GM12878 (cell line): ENCODE data around the gene CDC6. TPM values are rescaled to one million over a fixed set of nuclear protein-coding genes. Genes with fewer than 3 reads are reported as not detected.

Experiments used
- ATAC-seq: fragments of 200-7000 bp; cut with Tn5 transposase; 3 replicates; pipeline ENCODE4 v1.9.1; 2020; ENCODE audit warnings: mild to moderate bottlenecking, moderate library complexity
- BruUV-seq: library from RNA; stranded (reverse); fragments of 400-500 nt; replicated peaks from 2 replicates; lab custom pipeline; 2021; lab: Mats Ljungman, UMichigan
- CTCF ChIA-PET: fragments of 300-600 bp; sonication (Branson Sonifier 250); formaldehyde crosslinking; extraction: SDS; loops from one replicate; lab custom pipeline; 2021; ENCODE audit warnings: inconsistent platforms; lab: Yijun Ruan, JAX
- POLR2A ChIA-PET: fragments of 350-600 bp; formaldehyde crosslinking; extraction: SDS; loops from one replicate; lab custom pipeline; 2021; ENCODE audit warnings: inconsistent platforms; lab: Charles Lee
- RAD21 ChIA-PET: fragments of 300-600 bp; sonication (Branson Sonifier 250); formaldehyde crosslinking; loops from one replicate; lab custom pipeline; 2023; ENCODE audit warnings: antibody characterized with exemption; ENCODE audit not compliant: unreplicated experiment; lab: Charles Lee
- SMC1A ChIA-PET: fragments of 300-600 bp; sonication (Branson Sonifier 250); formaldehyde crosslinking; loops from one replicate; lab custom pipeline; 2023; ENCODE audit not compliant: unreplicated experiment, uncharacterized antibody; lab: Charles Lee
- DNase-seq: peaks from one replicate; pipeline ENCODE4 v3.0.0-alpha.2; 2011; ENCODE audit warnings: low read depth, low spot score
- FAIRE-seq: peaks from 3 replicates; lab custom pipeline; 2011; peaks lifted over from hg19 to GRCh38; lab: Jason Lieb, UNC
- H2AFZ ChIP-seq: 2 replicates; pipeline ENCODE4 v1.6.0; 2011; ENCODE audit warnings: low read depth, low read length, control low read depth; ENCODE audit not compliant: control insufficient read depth
- H3K27ac ChIP-seq: 2 replicates; pipeline ENCODE4 v1.5.1; 2011; ENCODE audit warnings: control low read depth; ENCODE audit not compliant: control insufficient read depth, insufficient read depth
- H3K27me3 ChIP-seq, 2 experiments: replicated peaks in 1 of 2; 2 replicates each; pipeline versions ENCODE4 v1.6.0 to v1.6.1; 2011; ENCODE audit warnings: low read length in 1 of 2; ENCODE audit not compliant: control insufficient read depth in 2 of 2, insufficient read depth in 2 of 2
- H3K36me3 ChIP-seq, 2 experiments: 2 replicates each; pipeline ENCODE4 v1.5.1; 2011; ENCODE audit warnings: low read length in 1 of 2; ENCODE audit not compliant: control insufficient read depth in 2 of 2, insufficient read depth in 2 of 2
- H3K4me1 ChIP-seq: 2 replicates; pipeline ENCODE4 v1.6.1; 2011; ENCODE audit warnings: mild to moderate bottlenecking, low read length, moderate library complexity, mixed read lengths; ENCODE audit not compliant: control insufficient read depth, insufficient read depth
- H3K4me2 ChIP-seq: 2 replicates; pipeline ENCODE4 v1.6.0; 2011; ENCODE audit warnings: control low read depth; ENCODE audit not compliant: control insufficient read depth, insufficient read depth
- H3K4me3 ChIP-seq: fragments of 200-600 bp; sonication (generic); 2 replicates; pipeline ENCODE4 v1.5.1; 2016
- H3K79me2 ChIP-seq: 2 replicates; pipeline ENCODE4 v1.6.0; 2011; ENCODE audit warnings: low read length; ENCODE audit not compliant: control insufficient read depth, insufficient read depth
- H3K9ac ChIP-seq: 2 replicates; pipeline ENCODE4 v1.8.0; 2011; ENCODE audit warnings: low read length, control low read depth, mixed read lengths; ENCODE audit not compliant: control insufficient read depth, insufficient read depth
- H3K9me3 ChIP-seq: replicated peaks from 3 replicates; pipeline ENCODE4 v1.5.1; 2011; ENCODE audit warnings: mild to moderate bottlenecking, low read length; ENCODE audit not compliant: control insufficient read depth, insufficient read depth
- H4K20me1 ChIP-seq: 2 replicates; pipeline ENCODE4 v1.6.0; 2011; ENCODE audit not compliant: control insufficient read depth, insufficient read depth
- CBX3 ChIP-seq: fragments of 200-600 bp; sonication (generic); IDR thresholded peaks from 2 replicates; pipeline ENCODE4 v1.6.1; 2016; ENCODE audit warnings: low read depth, borderline replicate concordance
- HDAC6 ChIP-seq: fragments of 200-600 bp; sonication (generic); IDR thresholded peaks from one replicate; pipeline ENCODE4 v1.8.0; 2017; ENCODE audit warnings: antibody characterized with exemption; ENCODE audit not compliant: unreplicated experiment
- KLF5 ChIP-seq: fragments of 450-650 bp; IDR thresholded peaks from 2 replicates; pipeline ENCODE4 v1.6.1; 2014; ENCODE audit warnings: mild to moderate bottlenecking; ENCODE audit not compliant: partially characterized antibody
- NBN ChIP-seq: fragments of 450-650 bp; IDR thresholded peaks from 2 replicates; pipeline ENCODE4 v1.6.1; 2016
- NR2F1 ChIP-seq: fragments of 450-650 bp; conservative IDR thresholded peaks from 2 replicates; pipeline ENCODE4 v1.6.1; 2017; ENCODE audit warnings: mild to moderate bottlenecking
- RBBP5 ChIP-seq: fragments of 200-600 bp; sonication (generic); conservative IDR thresholded peaks from 2 replicates; pipeline ENCODE4 v1.6.1; 2016
- RUNX3 ChIP-seq: IDR thresholded peaks from 2 replicates; pipeline ENCODE4 v1.6.1; 2012; ENCODE audit warnings: low read length, inconsistent platforms
- SMAD1 ChIP-seq: fragments of 450-650 bp; IDR thresholded peaks from 2 replicates; pipeline ENCODE4 v1.6.1; 2018; ENCODE audit warnings: mild to moderate bottlenecking, low read depth; ENCODE audit not compliant: partially characterized antibody
- SMARCA5 ChIP-seq: fragments of 450-650 bp; IDR thresholded peaks from 2 replicates; pipeline ENCODE4 v1.6.1; 2017; ENCODE audit warnings: mild to moderate bottlenecking
- SRF ChIP-seq, 2 experiments: IDR thresholded peaks; 2 replicates each; pipeline ENCODE4 v1.6.1; 2011; ENCODE audit warnings: low read depth in 2 of 2, low read length in 2 of 2, mild to moderate bottlenecking in 1 of 2, moderate library complexity in 1 of 2
- STAT3 ChIP-seq: IDR thresholded peaks from 2 replicates; pipeline ENCODE4 v1.6.1; 2011; ENCODE audit warnings: low read depth, low read length, improper control_type of control experiment
- YY1 ChIP-seq: IDR thresholded peaks from 2 replicates; pipeline ENCODE4 v1.6.1; 2011; ENCODE audit warnings: low read depth, mild to moderate bottlenecking, low read length
- WGBS: methylation state at CpG from one replicate; pipeline ENCODE4 v1.1.6; 2016; ENCODE audit warnings: low lambda C conversion rate; ENCODE audit not compliant: insufficient replicate concordance, insufficient coverage; ENCODE audit errors: missing lambda C conversion rate; 5-methylcytosine and 5-hydroxymethylcytosine counted together
- in situ Hi-C: fragments of 300-500 bp; cut with MboI; formaldehyde crosslinking; loops from 9 replicates; pipeline ENCODE4 v1.14.3; 2018; ENCODE audit warnings: mixed read lengths
- intact Hi-C: fragments of 100-400 bp; cut with micrococcal nuclease; formaldehyde crosslinking; loops from one replicate; pipeline ENCODE4 v1.14.2; 2022; ENCODE audit not compliant: unreplicated experiment
- polyA plus RNA-seq, 11 experiments: library from polyadenylated mRNA; depleted of rRNA in 4 of 11; unstranded in 6 of 11; stranded (reverse) in 5 of 11; fragments of >200 nt; fragmentation: Nextera tagmentation in 4 of 11; fragmentation: Illumina TruSeq in 1 of 11; extraction: Ambion mirVana in 4 of 11; extraction: Trizol in 1 of 11; gene quantifications; 1 replicate in 1 of 11; 2 replicates in 10 of 11; pipeline versions ENCODE4 v1.2.1 to v1.2.3, GENCODE V29; 2011 to 2016; ENCODE audit warnings: inconsistent platforms in 2 of 11, missing spikeins in 2 of 11, low read depth in 1 of 11
- total RNA-seq, 4 experiments: library from RNA; depleted of rRNA in 3 of 4; stranded (reverse); fragments of >200 nt in 3 of 4; fragmentation: Illumina TruSeq in 1 of 4; extraction: Trizol in 1 of 4; gene quantifications; 2 replicates each; pipeline versions ENCODE4 v1.2.1 to v1.2.3, GENCODE V29; 2013 to 2021
- TF ChIP-seq, protein P1 (sequence below): fragments of 450-650 bp; IDR thresholded peaks from 2 replicates; pipeline ENCODE4 v1.6.1; 2017; ENCODE audit warnings: mild to moderate bottlenecking, moderate library complexity
- TF ChIP-seq, protein P2 (sequence below): fragments of 450-650 bp; IDR thresholded peaks from 2 replicates; pipeline ENCODE4 v1.6.1; 2018; ENCODE audit warnings: borderline replicate concordance, mild to moderate bottlenecking; ENCODE audit not compliant: partially characterized antibody
- TF ChIP-seq, protein P3 (sequence below): fragments of 450-650 bp; IDR thresholded peaks from 2 replicates; pipeline ENCODE4 v1.6.1; 2017; ENCODE audit warnings: mild to moderate bottlenecking, low read depth, inconsistent platforms; ENCODE audit not compliant: poor library complexity, severe bottlenecking

CDC6 gene
- total and polyA plus RNA-seq, 10 of the 15 experiments (the other 5 are each of a cell fraction or from before 2014, with no cell fraction given): 13.3 to 60.9 (median 47.6) TPM

DNA sequence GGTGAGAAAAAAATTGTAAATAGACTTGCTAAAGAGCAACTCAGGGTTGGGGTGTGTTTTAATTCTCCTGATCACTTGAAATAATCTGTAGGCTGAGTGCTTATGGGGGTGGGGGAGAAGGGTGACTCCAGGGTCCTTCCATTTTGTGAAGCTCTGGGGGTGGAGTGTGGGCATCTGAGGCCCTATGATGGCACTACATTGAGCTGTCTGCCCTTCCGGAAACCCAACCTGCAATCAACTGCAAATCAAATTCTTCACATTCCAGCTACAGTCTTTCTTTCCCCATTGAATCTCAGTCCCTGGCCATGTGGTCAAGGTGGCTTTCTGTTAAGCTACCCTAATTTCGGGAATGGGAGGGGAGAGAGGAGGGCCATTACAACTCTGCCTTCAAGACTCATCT, 6.0 kb upstream of the CDC6 start (continued):
- TF ChIP-seq CBX3 (no peak), SRF (IDR thresholded peaks at IDR 0.05; ENCODE audit: low read depth in 2 of 2, low read length in 2 of 2) (no peak), SMARCA5 (no peak)

DNA sequence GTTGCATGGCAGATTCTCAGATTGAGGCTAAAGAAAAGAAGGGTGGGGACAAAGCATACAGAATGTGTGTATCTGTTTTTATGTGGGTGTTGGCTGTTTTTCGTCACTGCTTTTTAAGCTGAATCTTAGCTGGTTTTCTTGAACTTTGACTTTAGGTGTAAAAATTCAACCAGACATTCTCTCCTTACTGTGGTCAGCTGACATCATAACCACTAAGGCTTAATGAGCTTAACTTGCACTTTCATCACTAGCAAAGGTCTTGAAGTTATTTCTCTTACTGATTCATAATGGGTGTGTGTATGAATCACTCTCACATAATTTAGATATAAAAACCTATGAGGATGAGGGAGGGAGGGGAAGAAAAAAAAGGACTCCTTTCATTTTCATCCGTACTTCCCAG, 4.0 kb upstream of the CDC6 start:
- Histone ChIP-seq H3K27me3 (no peaks in the 10 kb centered on the region), H3K27ac (no peak overlapping the region), H3K4me1 (no peaks in the 10 kb centered on the region), H3K4me2 (no peak overlapping the region), H4K20me1 (no peaks in the 10 kb centered on the region), H3K9ac (no peak overlapping the region), H3K79me2 (peaks cover 7% of the 10 kb centered on the region), H3K36me3 (peaks cover 8 to 17% of the 10 kb centered on the region in 2 experiments), H2AFZ (no peak overlapping the region), H3K4me3 (no peak overlapping the region), H3K9me3 (no peaks in the 10 kb centered on the region)
- in situ Hi-C loops (loop anchor here (25.0 kb wide), 1 partner anchor 271 kb away; the partner anchor contains the start of gene CSF3), intact Hi-C loops (loop anchor here (5.0 kb wide), 1 partner anchor 41 kb away; no protein-coding TSS in a partner anchor)
- 50% methylated on average over 2 of the region's 2 CpGs for WGBS
- ChIA-PET SMC1A (interaction anchor here (0.8 to 1.7 kb wide), 14 partner anchors 13 to 229 kb away, joined by 3 to 9 read pairs (median 3); partner anchors contain the start of genes MED24 and WIPF2), RAD21 (interaction anchor here (0.8 to 2.2 kb wide), 7 partner anchors 21 to 170 kb away, joined by 3 to 10 read pairs (median 3); partner anchors contain the start of gene WIPF2), CTCF (interaction anchor here (0.6 to 2.9 kb wide), 7 partner anchors 8 to 230 kb away, joined by 3 to 13 read pairs (median 5); partner anchors contain the start of gene MED24), POLR2A (interaction anchor here (0.6 to 1.3 kb wide), 4 partner anchors 41 to 115 kb away, joined by 3 to 6 read pairs (median 4); no protein-coding TSS in a partner anchor)
- no TSS peak for BruUV-seq
- peak; percentile 29 for ATAC-seq
- no peak for DNase-seq
- peak; percentile 38 for FAIRE-seq
- TF ChIP-seq NR2F1 (peak; percentile 95), RBBP5 (no peak), SMAD1 (no peak), NBN (no peak), RUNX3 (peak; percentile 76; the same call in 1 of the 2 replicates), STAT3 (no peak), YY1 (no peak), KLF5 (no peak), HDAC6 (no peak)
- TF ChIP-seq, protein P1, sequence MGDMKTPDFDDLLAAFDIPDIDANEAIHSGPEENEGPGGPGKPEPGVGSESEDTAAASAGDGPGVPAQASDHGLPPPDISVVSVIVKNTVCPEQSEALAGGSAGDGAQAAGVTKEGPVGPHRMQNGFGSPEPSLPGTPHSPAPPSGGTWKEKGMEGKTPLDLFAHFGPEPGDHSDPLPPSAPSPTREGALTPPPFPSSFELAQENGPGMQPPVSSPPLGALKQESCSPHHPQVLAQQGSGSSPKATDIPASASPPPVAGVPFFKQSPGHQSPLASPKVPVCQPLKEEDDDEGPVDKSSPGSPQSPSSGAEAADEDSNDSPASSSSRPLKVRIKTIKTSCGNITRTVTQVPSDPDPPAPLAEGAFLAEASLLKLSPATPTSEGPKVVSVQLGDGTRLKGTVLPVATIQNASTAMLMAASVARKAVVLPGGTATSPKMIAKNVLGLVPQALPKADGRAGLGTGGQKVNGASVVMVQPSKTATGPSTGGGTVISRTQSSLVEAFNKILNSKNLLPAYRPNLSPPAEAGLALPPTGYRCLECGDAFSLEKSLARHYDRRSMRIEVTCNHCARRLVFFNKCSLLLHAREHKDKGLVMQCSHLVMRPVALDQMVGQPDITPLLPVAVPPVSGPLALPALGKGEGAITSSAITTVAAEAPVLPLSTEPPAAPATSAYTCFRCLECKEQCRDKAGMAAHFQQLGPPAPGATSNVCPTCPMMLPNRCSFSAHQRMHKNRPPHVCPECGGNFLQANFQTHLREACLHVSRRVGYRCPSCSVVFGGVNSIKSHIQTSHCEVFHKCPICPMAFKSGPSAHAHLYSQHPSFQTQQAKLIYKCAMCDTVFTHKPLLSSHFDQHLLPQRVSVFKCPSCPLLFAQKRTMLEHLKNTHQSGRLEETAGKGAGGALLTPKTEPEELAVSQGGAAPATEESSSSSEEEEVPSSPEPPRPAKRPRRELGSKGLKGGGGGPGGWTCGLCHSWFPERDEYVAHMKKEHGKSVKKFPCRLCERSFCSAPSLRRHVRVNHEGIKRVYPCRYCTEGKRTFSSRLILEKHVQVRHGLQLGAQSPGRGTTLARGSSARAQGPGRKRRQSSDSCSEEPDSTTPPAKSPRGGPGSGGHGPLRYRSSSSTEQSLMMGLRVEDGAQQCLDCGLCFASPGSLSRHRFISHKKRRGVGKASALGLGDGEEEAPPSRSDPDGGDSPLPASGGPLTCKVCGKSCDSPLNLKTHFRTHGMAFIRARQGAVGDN: peak; percentile 66; the same call in 1 of the 2 replicates
- TF ChIP-seq, protein P2, sequence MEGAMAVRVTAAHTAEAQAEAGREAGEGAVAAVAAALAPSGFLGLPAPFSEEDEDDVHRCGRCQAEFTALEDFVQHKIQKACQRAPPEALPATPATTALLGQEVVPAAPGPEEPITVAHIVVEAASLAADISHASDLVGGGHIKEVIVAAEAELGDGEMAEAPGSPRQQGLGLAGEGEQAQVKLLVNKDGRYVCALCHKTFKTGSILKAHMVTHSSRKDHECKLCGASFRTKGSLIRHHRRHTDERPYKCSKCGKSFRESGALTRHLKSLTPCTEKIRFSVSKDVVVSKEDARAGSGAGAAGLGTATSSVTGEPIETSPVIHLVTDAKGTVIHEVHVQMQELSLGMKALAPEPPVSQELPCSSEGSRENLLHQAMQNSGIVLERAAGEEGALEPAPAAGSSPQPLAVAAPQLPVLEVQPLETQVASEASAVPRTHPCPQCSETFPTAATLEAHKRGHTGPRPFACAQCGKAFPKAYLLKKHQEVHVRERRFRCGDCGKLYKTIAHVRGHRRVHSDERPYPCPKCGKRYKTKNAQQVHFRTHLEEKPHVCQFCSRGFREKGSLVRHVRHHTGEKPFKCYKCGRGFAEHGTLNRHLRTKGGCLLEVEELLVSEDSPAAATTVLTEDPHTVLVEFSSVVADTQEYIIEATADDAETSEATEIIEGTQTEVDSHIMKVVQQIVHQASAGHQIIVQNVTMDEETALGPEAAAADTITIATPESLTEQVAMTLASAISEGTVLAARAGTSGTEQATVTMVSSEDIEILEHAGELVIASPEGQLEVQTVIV: no peak
- TF ChIP-seq, protein P3, sequence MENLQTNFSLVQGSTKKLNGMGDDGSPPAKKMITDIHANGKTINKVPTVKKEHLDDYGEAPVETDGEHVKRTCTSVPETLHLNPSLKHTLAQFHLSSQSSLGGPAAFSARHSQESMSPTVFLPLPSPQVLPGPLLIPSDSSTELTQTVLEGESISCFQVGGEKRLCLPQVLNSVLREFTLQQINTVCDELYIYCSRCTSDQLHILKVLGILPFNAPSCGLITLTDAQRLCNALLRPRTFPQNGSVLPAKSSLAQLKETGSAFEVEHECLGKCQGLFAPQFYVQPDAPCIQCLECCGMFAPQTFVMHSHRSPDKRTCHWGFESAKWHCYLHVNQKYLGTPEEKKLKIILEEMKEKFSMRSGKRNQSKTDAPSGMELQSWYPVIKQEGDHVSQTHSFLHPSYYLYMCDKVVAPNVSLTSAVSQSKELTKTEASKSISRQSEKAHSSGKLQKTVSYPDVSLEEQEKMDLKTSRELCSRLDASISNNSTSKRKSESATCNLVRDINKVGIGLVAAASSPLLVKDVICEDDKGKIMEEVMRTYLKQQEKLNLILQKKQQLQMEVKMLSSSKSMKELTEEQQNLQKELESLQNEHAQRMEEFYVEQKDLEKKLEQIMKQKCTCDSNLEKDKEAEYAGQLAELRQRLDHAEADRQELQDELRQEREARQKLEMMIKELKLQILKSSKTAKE: no peak
